B cell (primary cell): ENCODE data around the gene C9orf78. TPM values are rescaled to one million over a fixed set of nuclear protein-coding genes. Genes with fewer than 3 reads are reported as not detected.

Experiments used
- ATAC-seq: fragments of 200-7000 bp; cut with Tn5 transposase; one replicate; pipeline ENCODE4 v1.10.0; 2021; ENCODE audit warnings: low read depth, mild to moderate bottlenecking, moderate number of reproducible peaks, moderate library complexity
- CTCF ChIA-PET: fragments of 350-600 bp; sonication (Branson Sonifier 250); formaldehyde crosslinking; loops from one replicate; lab custom pipeline; 2021; ENCODE audit warnings: antibody characterized with exemption, inconsistent platforms; lab: Charles Lee
- POLR2A ChIA-PET: fragments of 350-600 bp; sonication (Branson Sonifier 250); formaldehyde crosslinking; loops from one replicate; lab custom pipeline; 2021; ENCODE audit warnings: antibody characterized with exemption; lab: Charles Lee
- DNase-seq: peaks from one replicate; pipeline ENCODE4 v3.0.0; 2013
- H2AFZ ChIP-seq: 2 replicates; pipeline ENCODE4 v1.6.1; 2012; ENCODE audit warnings: mild to moderate bottlenecking, low read depth, low read length; ENCODE audit not compliant: insufficient read depth, poor library complexity, severe bottlenecking
- H3K27ac ChIP-seq, 2 donors: 1 replicate in 1 of 2; 2 replicates in 1 of 2; pipeline ENCODE4 v1.5.1; 2012 to 2013; ENCODE audit warnings: low read length in 2 of 2, mild to moderate bottlenecking in 2 of 2, moderate library complexity in 1 of 2
- H3K27me3 ChIP-seq, 4 experiments: fragments of 200-600 bp in 1 of 4; sonication (generic) in 1 of 4; replicated peaks in 1 of 4; 1 replicate in 2 of 4; 2 replicates in 2 of 4; pipeline versions ENCODE4 v1.6.1 to v1.7.0; 2013 to 2016; ENCODE audit warnings: low read length in 3 of 4, mild to moderate bottlenecking in 2 of 4, mixed read lengths in 1 of 4, moderate library complexity in 1 of 4; ENCODE audit not compliant: insufficient read depth in 4 of 4, control insufficient read depth in 3 of 4; ENCODE audit errors: control extremely low read depth in 1 of 4
- H3K36me3 ChIP-seq, 2 experiments: replicated peaks in 1 of 2; 1 replicate in 1 of 2; 2 replicates in 1 of 2; pipeline versions ENCODE4 v1.6.1 to v1.7.1; 2013; ENCODE audit warnings: low read length in 1 of 2; ENCODE audit not compliant: insufficient read depth in 2 of 2, control insufficient read depth in 1 of 2; ENCODE audit errors: control extremely low read depth in 1 of 2, extremely low read depth in 1 of 2
- H3K4me1 ChIP-seq, 2 donors: fragments of 200-600 bp in 1 of 2; sonication (generic) in 1 of 2; 1 replicate in 1 of 2; 2 replicates in 1 of 2; pipeline versions ENCODE4 v1.5.1 to v1.6.1; 2013 to 2017; ENCODE audit warnings: low read length in 2 of 2; ENCODE audit not compliant: control insufficient read depth in 2 of 2, insufficient read depth in 2 of 2
- H3K4me2 ChIP-seq: replicated peaks from 2 replicates; pipeline ENCODE3; 2012; ENCODE audit warnings: mild to moderate bottlenecking, low read depth, low read length; ENCODE audit not compliant: poor library complexity, severe bottlenecking
- H3K4me3 ChIP-seq, 5 experiments: fragments of 200-600 bp in 1 of 5; sonication (generic) in 1 of 5; 1 replicate in 3 of 5; 2 replicates in 2 of 5; pipeline versions ENCODE4 v1.5.1 to v1.7.0; 2011 to 2016; ENCODE audit warnings: low read length in 4 of 5, mild to moderate bottlenecking in 4 of 5, low read depth in 2 of 5, control low read depth in 1 of 5, moderate library complexity in 1 of 5; ENCODE audit not compliant: insufficient read depth in 1 of 5; ENCODE audit errors: control extremely low read depth in 1 of 5, extremely low read depth in 1 of 5
- H3K79me2 ChIP-seq: fragments of 200-600 bp; sonication (generic); one replicate; pipeline ENCODE4 v1.6.0; 2016; ENCODE audit warnings: low read length; ENCODE audit not compliant: control insufficient read depth, insufficient read depth
- H3K9ac ChIP-seq: fragments of 200-600 bp; sonication (generic); 2 replicates; pipeline ENCODE4 v1.6.1; 2017; ENCODE audit warnings: mild to moderate bottlenecking, low read length, moderate library complexity
- H3K9me3 ChIP-seq, 3 donors: one replicate each; pipeline versions ENCODE4 v1.6.1 to v1.7.1; 2013; ENCODE audit warnings: low read length in 2 of 3; ENCODE audit not compliant: control insufficient read depth in 2 of 3, insufficient read depth in 1 of 3; ENCODE audit errors: control extremely low read depth in 1 of 3
- H4K20me1 ChIP-seq: 2 replicates; pipeline ENCODE4 v1.6.0; 2012; ENCODE audit warnings: mild to moderate bottlenecking, low read length; ENCODE audit not compliant: insufficient read depth, control insufficient read depth, poor library complexity, severe bottlenecking
- H3K27ac Mint-ChIP-seq: one replicate; pipeline ENCODE4 v1.8.0; 2021; ENCODE audit warnings: mixed read lengths
- H3K27me3 Mint-ChIP-seq: one replicate; pipeline ENCODE4 v1.8.0; 2021; ENCODE audit warnings: mixed read lengths
- H3K4me1 Mint-ChIP-seq: one replicate; pipeline ENCODE4 v1.8.0; 2021; ENCODE audit warnings: mixed read lengths
- H3K4me3 Mint-ChIP-seq: one replicate; pipeline ENCODE4 v1.8.0; 2021; ENCODE audit warnings: mixed read lengths
- H3K9me3 Mint-ChIP-seq: one replicate; pipeline ENCODE4 v1.8.0; 2022; ENCODE audit warnings: mixed read lengths; ENCODE audit not compliant: insufficient read depth
- CTCF ChIP-seq: fragments of 200-600 bp; IDR thresholded peaks from one replicate; pipeline ENCODE4 v1.8.0; 2022; ENCODE audit warnings: antibody characterized with exemption, mild to moderate bottlenecking
- EZH2 ChIP-seq: IDR thresholded peaks from 2 replicates; pipeline ENCODE4 v1.6.1; 2012; ENCODE audit warnings: borderline replicate concordance, low read depth, mild to moderate bottlenecking, moderate library complexity, low read length; ENCODE audit not compliant: insufficient read depth, poor library complexity, severe bottlenecking
- WGBS: methylation state at CpG from one replicate; pipeline ENCODE4 v1.1.5; 2013; ENCODE audit warnings: missing lambda C conversion rate; ENCODE audit not compliant: insufficient coverage; 5-methylcytosine and 5-hydroxymethylcytosine counted together
- intact Hi-C: fragments of 100-400 bp; cut with micrococcal nuclease; formaldehyde crosslinking; loops from one replicate; pipeline ENCODE4 v1.10.0; 2022
- polyA plus RNA-seq: library from polyadenylated mRNA; depleted of rRNA; stranded (reverse); fragments of >200 nt; gene quantifications from 2 replicates; pipeline ENCODE4 v1.2.3, GENCODE V29; 2012
- total RNA-seq, 2 donors: library from RNA; stranded (reverse); fragments of 120-200 nt in 1 of 2; gene quantifications; 1 replicate in 1 of 2; 2 replicates in 1 of 2; pipeline versions ENCODE4 v1.2.3 to v1.2.4, GENCODE V29; 2013 to 2022

Gene C9orf78
- total and polyA plus RNA-seq, 2 donors (not counting 1 experiment from before 2014, with no cell fraction given), result 42.8 to 43.6 TPM

DNA sequence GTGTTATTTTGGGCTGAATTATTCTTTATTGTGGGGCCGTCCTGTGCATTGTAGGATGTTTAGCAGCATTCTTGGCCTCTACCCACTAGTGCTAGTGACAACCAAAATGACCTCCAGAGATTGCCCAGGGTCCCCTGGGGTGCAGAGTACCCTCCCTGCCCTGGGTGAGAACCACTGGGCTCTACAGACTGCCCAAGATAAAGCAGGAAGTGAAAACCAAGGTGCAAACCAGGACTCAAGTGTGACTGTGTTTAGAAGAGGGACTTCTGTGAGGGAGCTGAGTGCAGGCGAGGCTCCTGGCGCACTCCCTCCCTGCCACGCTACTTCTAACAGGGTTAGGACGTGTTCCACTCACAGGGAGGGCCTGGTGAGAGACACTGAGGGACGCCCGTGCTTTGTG, 41.7 kb upstream of the C9orf78 start:
- no peak for ATAC-seq
- ChIA-PET CTCF (interaction anchor here (0.6 to 1.3 kb wide), 2 partner anchors 15 to 139 kb away, joined by 3 read pairs; no protein-coding TSS in a partner anchor), POLR2A (no interaction called here)
- H3K27me3 ChIP-seq, result no peaks in the 10 kb centered on the region
- Mint-ChIP-seq H3K4me1 (peaks cover 3% of the 10 kb centered on the region), H3K27me3 (no peaks in the 10 kb centered on the region), H3K27ac (no peak overlapping the region), H3K4me3 (no peak overlapping the region), H3K9me3 (no peaks in the 10 kb centered on the region)
- H3K9me3 ChIP-seq, result no peaks in the 10 kb centered on the region
- no peak for DNase-seq
- peaks cover 6% of the 10 kb centered on the region for H3K79me2 ChIP-seq
- H3K36me3 ChIP-seq, result peaks cover 0 to 60% of the 10 kb centered on the region in 2 experiments
- TF ChIP-seq CTCF, result no peak
- TF ChIP-seq EZH2, result no peak
- no peak overlapping the region for H3K9ac ChIP-seq
- no peaks in the 10 kb centered on the region for H4K20me1 ChIP-seq
- H3K4me3 ChIP-seq, result no peak overlapping the region
- H3K4me1 ChIP-seq, result peaks cover 0 to 5% of the 10 kb centered on the region in 2 donors
- intact Hi-C loops, result no loop called here
- WGBS, result 90% methylated on average over 7 of the region's 7 CpGs
- no peak overlapping the region for H3K27ac ChIP-seq
- H2AFZ ChIP-seq, result no peak overlapping the region
- H3K4me2 ChIP-seq, result no peak overlapping the region

DNA sequence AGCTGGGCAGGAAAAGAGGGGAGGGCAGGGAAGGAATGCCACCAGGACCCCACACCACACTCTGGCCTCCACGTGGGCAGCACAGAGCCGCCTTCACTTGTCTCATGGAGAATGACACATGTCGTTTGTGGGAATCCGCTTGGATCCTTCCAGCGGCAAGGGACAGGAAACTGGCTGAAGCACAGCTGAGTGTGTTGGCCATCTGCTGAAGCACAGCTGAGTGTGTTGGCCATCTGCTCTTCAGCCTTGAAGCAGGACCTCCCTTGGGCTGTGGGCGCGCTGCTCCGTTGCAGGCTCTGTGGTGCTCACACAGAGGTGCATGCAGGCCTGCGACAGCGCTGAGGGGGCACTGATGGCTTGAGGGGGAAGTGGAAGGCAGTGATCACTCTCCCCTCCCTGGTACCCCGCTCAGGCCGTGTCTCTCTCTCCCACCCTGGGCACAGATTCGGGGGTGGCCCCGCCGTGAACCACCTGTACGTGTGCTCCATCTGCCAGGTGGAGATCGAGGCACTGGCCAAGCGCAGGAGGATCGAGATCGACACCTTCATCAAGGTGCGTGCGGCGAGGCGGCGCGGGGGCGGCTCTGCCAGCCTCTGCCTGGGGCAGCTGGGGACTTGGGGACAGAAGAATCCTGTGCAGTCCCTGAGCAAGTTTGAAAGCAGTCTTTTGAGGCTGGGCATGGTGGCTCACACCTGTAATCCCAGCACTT, 40.8 kb upstream of the C9orf78 start:
- no peak overlapping the region for H2AFZ ChIP-seq
- H3K4me3 ChIP-seq, result no peak overlapping the region
- H4K20me1 ChIP-seq, result no peaks in the 10 kb centered on the region
- ChIA-PET CTCF (interaction anchor here (1.3 kb wide), 1 partner anchor 138 kb away, joined by 3 read pairs; no protein-coding TSS in a partner anchor), POLR2A (no interaction called here)
- Mint-ChIP-seq H3K4me1 (peaks cover 3% of the 10 kb centered on the region), H3K27ac (no peak overlapping the region), H3K4me3 (no peak overlapping the region), H3K27me3 (no peaks in the 10 kb centered on the region), H3K9me3 (no peaks in the 10 kb centered on the region)
- ATAC-seq, result no peak
- H3K9me3 ChIP-seq, result no peaks in the 10 kb centered on the region
- TF ChIP-seq CTCF (no peak), EZH2 (no peak)
- no peak overlapping the region for H3K27ac ChIP-seq
- H3K36me3 ChIP-seq, result peaks cover 0 to 50% of the 10 kb centered on the region in 2 experiments
- no peaks in the 10 kb centered on the region for H3K27me3 ChIP-seq
- no peak overlapping the region for H3K4me2 ChIP-seq
- no peak for DNase-seq
- H3K9ac ChIP-seq, result no peak overlapping the region
- H3K4me1 ChIP-seq, result peaks cover 0 to 5% of the 10 kb centered on the region in 2 donors
- intact Hi-C loops, result no loop called here
- peaks cover 6% of the 10 kb centered on the region for H3K79me2 ChIP-seq
- 98% methylated on average over 23 of the region's 27 CpGs for WGBS
